Spleen (tissue), 11 donors: ENCODE measurements around the gene CTLA4. TPM values are rescaled to one million over a fixed set of nuclear protein-coding genes. Genes with fewer than 3 reads are reported as not detected.

Experiments
- DNase-seq: peaks from one replicate; pipeline ENCODE4 v3.0.0-alpha.2; 2020
- H3K27ac ChIP-seq, 8 donors: fragments of 200-600 bp; sonication (generic) in 7 of 8; 1 replicate in 4 of 8; 2 replicates in 4 of 8; pipeline versions ENCODE4 v1.5.0 to v1.8.0; 2016 to 2021; ENCODE audit warnings: inconsistent platforms in 4 of 8, mild to moderate bottlenecking in 4 of 8, moderate library complexity in 1 of 8
- H3K27me3 ChIP-seq, 7 donors: fragments of 200-600 bp; sonication (generic) in 6 of 7; replicated peaks in 1 of 7; 1 replicate in 4 of 7; 2 replicates in 3 of 7; pipeline versions ENCODE4 v1.5.0 to v1.8.0; 2016 to 2021; ENCODE audit warnings: inconsistent platforms in 3 of 7, mild to moderate bottlenecking in 1 of 7
- H3K36me3 ChIP-seq, 6 donors: fragments of 200-600 bp; sonication (generic) in 5 of 6; 1 replicate in 4 of 6; 2 replicates in 2 of 6; pipeline versions ENCODE4 v1.5.0 to v1.8.0; 2016 to 2021; ENCODE audit warnings: inconsistent platforms in 2 of 6
- H3K4me1 ChIP-seq, 6 donors: fragments of 200-600 bp; sonication (generic) in 5 of 6; 1 replicate in 3 of 6; 2 replicates in 3 of 6; pipeline versions ENCODE4 v1.5.0 to v1.8.0; 2016 to 2021; ENCODE audit warnings: inconsistent platforms in 3 of 6
- H3K4me3 ChIP-seq, 8 donors: fragments of 200-600 bp; sonication (generic) in 7 of 8; 1 replicate in 4 of 8; 2 replicates in 4 of 8; pipeline versions ENCODE4 v1.5.0 to v1.8.0; 2016 to 2021; ENCODE audit warnings: inconsistent platforms in 4 of 8, mild to moderate bottlenecking in 4 of 8, moderate library complexity in 2 of 8
- H3K9me3 ChIP-seq, 8 donors: fragments of 200-600 bp; sonication (generic) in 7 of 8; 1 replicate in 4 of 8; 2 replicates in 4 of 8; pipeline versions ENCODE4 v1.5.0 to v1.8.0; 2016 to 2021; ENCODE audit warnings: inconsistent platforms in 4 of 8
- CTCF ChIP-seq, 11 experiments: fragments of 200-600 bp in 7 of 11; fragments of 450-650 bp in 4 of 11; sonication (generic) in 4 of 11; IDR thresholded peaks in 8 of 11; conservative IDR thresholded peaks in 3 of 11; 1 replicate in 7 of 11; 2 replicates in 4 of 11; pipeline versions ENCODE4 v1.4.0 to v1.8.0; 2016 to 2021; ENCODE audit warnings: antibody characterized with exemption in 11 of 11, inconsistent platforms in 4 of 11, mild to moderate bottlenecking in 1 of 11
- POLR2A ChIP-seq, 3 donors: fragments of 450-650 bp; IDR thresholded peaks; one replicate each; pipeline ENCODE4 v1.5.1; 2017; ENCODE audit warnings: antibody characterized with exemption in 3 of 3, mild to moderate bottlenecking in 1 of 3
- POLR2AphosphoS5 ChIP-seq, 3 donors: sonication (generic); formaldehyde crosslinking; IDR thresholded peaks; one replicate each; pipeline ENCODE4 v1.5.1; 2017; ENCODE audit warnings: antibody characterized with exemption in 3 of 3
- WGBS, 5 donors: extraction: QIAGEN DNeasy Blood & Tissue Kit in 3 of 5; methylation state at CpG; one replicate each; pipeline versions ENCODE4 v1.1.5 to v1.1.7; 2013 to 2018; 5-methylcytosine and 5-hydroxymethylcytosine counted together
- intact Hi-C: fragments of 100-400 bp; cut with DNase I; formaldehyde crosslinking; loops from one replicate; pipeline ENCODE4 v1.15.0; 2023; ENCODE audit warnings: low total_unique reads
- polyA plus RNA-seq, 3 donors: library from polyadenylated mRNA; stranded (reverse); fragments of 200-250 nt; gene quantifications; one replicate each; pipeline ENCODE4 v1.2.1, GENCODE V29; 2013
- total RNA-seq, 7 donors: library from RNA; depleted of rRNA in 3 of 7; stranded (reverse); fragments of >200 nt in 3 of 7; fragmentation: NEBNext Ultra II Directional in 4 of 7; extraction: Animal tissue kit (Norgen Biotek cat#: 25700) in 4 of 7; gene quantifications; one replicate each; pipeline versions ENCODE4 v1.1.0 to v1.2.1, GENCODE V29; 2016 to 2021
- donor health status: healthy with polysubstance abuse.
- donor health status: DM: no; HTN: no; CAD: no; lungs with moderate emphysema.
- donor health status: DM: no; HTN: no; CAD: no.
- donor health status: Bipolar disorder and iron deficiency.
- donor health status: healthy.
- donor health status: DM: no; HTN: no; CAD: no.
- donor health status: DM: yes; HTN: yes; CAD: no.

Gene CTLA4
- total and polyA plus RNA-seq, 10 donors = 1.4 to 9.9 (median 2.9) TPM

- 91 to 97% (median 96%) methylated on average over 4 of the region's 4 CpGs for WGBS, 5 donors
Measured at GRCh38 chr2:203904022-203904421, 36.5 kb downstream of the CTLA4 start.

GRCh38 chr2:203905656-203906055 lies 38.1 kb downstream of the CTLA4 start:
- H3K9me3 ChIP-seq = peaks cover 10 to 34% (median 29%) of the 10 kb centered on the region in 8 donors
- TF ChIP-seq POLR2A (IDR thresholded peaks at IDR 0.05) (no peak), CTCF (IDR thresholded peaks at IDR 0.05 in 8 of 11, conservative IDR thresholded peaks at IDR 0.05 in 3 of 11) (no peak), POLR2AphosphoS5 (IDR thresholded peaks at IDR 0.05) (no peak)
- no peaks in the 10 kb centered on the region for H3K27me3 ChIP-seq
- intact Hi-C loops = loop anchor here (10.0 kb wide), 1 partner anchor 1331 kb away; no protein-coding TSS in a partner anchor
- H3K36me3 ChIP-seq = no peaks in the 10 kb centered on the region
- H3K4me1 ChIP-seq = peaks cover 0 to 23% (median 15%) of the 10 kb centered on the region in 6 donors
- no peak overlapping the region for H3K27ac ChIP-seq
- DNase-seq = no peak
- no peak overlapping the region for H3K4me3 ChIP-seq

More at GRCh38 chr2:203904022-203904421, 36.5 kb downstream of the CTLA4 start:
- intact Hi-C loops = loop anchor here (10.0 kb wide), 1 partner anchor 1329 kb away; no protein-coding TSS in a partner anchor
- DNase-seq = no peak
- H3K9me3 ChIP-seq = peaks cover 10 to 38% (median 29%) of the 10 kb centered on the region in 8 donors
- H3K27ac ChIP-seq = no peak overlapping the region
- no peaks in the 10 kb centered on the region for H3K36me3 ChIP-seq
- no peak for TF ChIP-seq POLR2AphosphoS5 (IDR thresholded peaks at IDR 0.05)
- no peak for TF ChIP-seq POLR2A (IDR thresholded peaks at IDR 0.05)
- no peak for TF ChIP-seq CTCF (IDR thresholded peaks at IDR 0.05 in 8 of 11, conservative IDR thresholded peaks at IDR 0.05 in 3 of 11)
- H3K27me3 ChIP-seq = no peaks in the 10 kb centered on the region
- H3K4me1 ChIP-seq = peaks cover 0 to 8% (median 5%) of the 10 kb centered on the region in 6 donors
- no peak overlapping the region for H3K4me3 ChIP-seq

GRCh38 chr2:203908066-203908796 lies 40.7 kb downstream of the CTLA4 start:
- 68 to 89% (median 79%) methylated on average over 6 of the region's 6 CpGs for WGBS, 5 donors
- H3K4me3 ChIP-seq = peak overlapping the region in 1 of 8 donors; percentile 51
- DNase-seq = no peak
- TF ChIP-seq CTCF (IDR thresholded peaks at IDR 0.05 in 8 of 11, conservative IDR thresholded peaks at IDR 0.05 in 3 of 11) (no peak), POLR2AphosphoS5 (IDR thresholded peaks at IDR 0.05) (no peak), POLR2A (IDR thresholded peaks at IDR 0.05) (no peak)
- H3K27me3 ChIP-seq = no peaks in the 10 kb centered on the region
- peaks cover 0 to 23% (median 15%) of the 10 kb centered on the region in 6 donors for H3K4me1 ChIP-seq
- H3K36me3 ChIP-seq = no peaks in the 10 kb centered on the region
- H3K9me3 ChIP-seq = peaks cover 0 to 8% (median 5%) of the 10 kb centered on the region in 8 donors
- H3K27ac ChIP-seq = peak overlapping the region in 6 of 8 donors; percentile 38 to 68 (median 58)
- intact Hi-C loops = loop anchor here (10.0 kb wide), 1 partner anchor 1333 kb away; no protein-coding TSS in a partner anchor

- 42 to 71% (median 55%) methylated on average over 3 of the region's 3 CpGs for WGBS, 5 donors
- Histone ChIP-seq H3K4me1 (peaks cover 0 to 23% (median 15%) of the 10 kb centered on the region in 6 donors), H3K36me3 (no peaks in the 10 kb centered on the region), H3K4me3 (peak overlapping the region in 2 of 8 donors; percentile 37 to 51), H3K27me3 (no peaks in the 10 kb centered on the region), H3K9me3 (peaks cover 0 to 3% (median 0%) of the 10 kb centered on the region in 8 donors), H3K27ac (peak overlapping the region in 6 of 8 donors; percentile 38 to 68 (median 58))
- no peak for TF ChIP-seq CTCF (IDR thresholded peaks at IDR 0.05 in 8 of 11, conservative IDR thresholded peaks at IDR 0.05 in 3 of 11)
- TF ChIP-seq POLR2A (IDR thresholded peaks at IDR 0.05) = no peak
- no peak for TF ChIP-seq POLR2AphosphoS5 (IDR thresholded peaks at IDR 0.05)
- intact Hi-C loops = loop anchor here (10.0 kb wide), 1 partner anchor 1334 kb away; no protein-coding TSS in a partner anchor
- no peak for DNase-seq
Measured at GRCh38 chr2:203908797-203909185, 41.2 kb downstream of the CTLA4 start.
